ENCODE measurements around the gene CCDC33.

DNA sequence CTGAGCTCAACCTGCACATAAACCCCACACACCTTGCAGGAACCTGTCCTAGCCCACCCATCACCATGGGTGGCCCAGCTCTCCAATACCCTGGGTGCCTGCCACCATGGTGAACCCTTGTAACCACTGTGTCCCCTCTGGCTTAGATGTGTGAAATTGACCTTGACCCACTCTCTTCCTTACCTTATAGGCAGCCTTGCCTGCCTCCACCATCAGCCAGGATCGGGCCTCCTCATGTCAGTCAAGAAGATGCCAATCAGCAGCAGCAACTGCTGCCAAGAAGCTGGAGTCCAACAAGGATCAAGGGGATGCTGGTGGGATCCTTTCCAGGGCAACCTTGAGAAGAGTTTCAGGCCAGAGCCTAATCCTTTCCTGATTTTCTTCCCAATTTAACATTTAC, 140.1 kb downstream of the CCDC33 start:
- TF ChIP-seq CTCF (IDR thresholded peaks at IDR 0.05) (no peak), ZFX (IDR thresholded peaks at IDR 0.05; ENCODE audit: borderline replicate concordance) (no peak)
